Activated naive CD8-positive, alpha-beta T cell treated with anti-CD3 and anti-CD28 coated beads, Interleukin-2, amount 50 U/mL, for 24 hours (primary cell): ENCODE results near the gene SLC12A5.
A peak's percentile ranks its signal among the peaks of the same experiment; 100 is the strongest.
"Not testable (repeated sequence)": the region's sequence is repeated elsewhere in the genome, so short reads cannot be mapped to it uniquely, and the experiment has no call there.

Experiments used
- ATAC-seq: fragments of 150-1000 bp; cut with Tn5 transposase; one replicate; pipeline ENCODE4 v1.10.0; 2021
- DNase-seq: peaks from one replicate; pipeline ENCODE4 v3.0.0; 2021
- H3K27ac Mint-ChIP-seq: one replicate; pipeline ENCODE4 v1.8.0; 2021; ENCODE audit warnings: mild to moderate bottlenecking, mixed read lengths
- H3K27me3 Mint-ChIP-seq: one replicate; pipeline ENCODE4 v1.8.0; 2021; ENCODE audit warnings: mixed read lengths
- H3K36me3 Mint-ChIP-seq: one replicate; pipeline ENCODE4 v1.8.0; 2021; ENCODE audit warnings: low read depth, mixed read lengths
- H3K4me1 Mint-ChIP-seq: one replicate; pipeline ENCODE4 v1.8.0; 2021; ENCODE audit warnings: mixed read lengths
- H3K4me3 Mint-ChIP-seq: one replicate; pipeline ENCODE4 v1.8.0; 2021; ENCODE audit warnings: mild to moderate bottlenecking, moderate library complexity, mixed read lengths
- H3K9me3 Mint-ChIP-seq: one replicate; pipeline ENCODE4 v1.8.0; 2021; ENCODE audit warnings: mixed read lengths

SLC12A5 gene

GRCh38 chr20:46081074-46081473 lies 52.1 kb downstream of the SLC12A5 start:
- Mint-ChIP-seq H3K4me3 (no peak overlapping the region), H3K27ac (no peak overlapping the region), H3K4me1 (peaks cover 44% of the 10 kb centered on the region), H3K27me3 (no peaks in the 10 kb centered on the region), H3K36me3 (peaks cover 9% of the 10 kb centered on the region), H3K9me3 (no peaks in the 10 kb centered on the region)
- DNase-seq (no peak), ATAC-seq (no peak)

- DNase-seq (no peak), ATAC-seq (no peak)
- Mint-ChIP-seq H3K4me1 (peaks cover 65% of the 10 kb centered on the region), H3K27me3 (no peaks in the 10 kb centered on the region), H3K36me3 (peaks cover 11% of the 10 kb centered on the region), H3K4me3 (no peak overlapping the region), H3K27ac (no peak overlapping the region), H3K9me3 (no peaks in the 10 kb centered on the region)
Measured at GRCh38 chr20:46083101-46083500, 54.1 kb downstream of the SLC12A5 start.

GRCh38 chr20:46083531-46084061 lies 54.6 kb downstream of the SLC12A5 start:
- ATAC-seq (no peak), DNase-seq (no peak)
- Mint-ChIP-seq H3K27ac (no peak overlapping the region), H3K9me3 (no peaks in the 10 kb centered on the region), H3K4me1 (peaks cover 70% of the 10 kb centered on the region), H3K36me3 (peaks cover 13% of the 10 kb centered on the region), H3K27me3 (no peaks in the 10 kb centered on the region), H3K4me3 (no peak overlapping the region)

- Mint-ChIP-seq H3K27ac (no peak overlapping the region), H3K36me3 (peaks cover 8% of the 10 kb centered on the region), H3K4me3 (no peak overlapping the region), H3K4me1 (peaks cover 71% of the 10 kb centered on the region), H3K27me3 (no peaks in the 10 kb centered on the region), H3K9me3 (no peaks in the 10 kb centered on the region)
- no peak for ATAC-seq
- DNase-seq, result no peak
Measured at GRCh38 chr20:46084805-46085178, 55.8 kb downstream of the SLC12A5 start.

- H3K27ac Mint-ChIP-seq, result no peak overlapping the region
- DNase-seq, result no peak
Measured at GRCh38 chr20:46085179-46085851, 56.3 kb downstream of the SLC12A5 start.

GRCh38 chr20:46087161-46087560 lies 58.1 kb downstream of the SLC12A5 start:
- ATAC-seq, result no peak
- no peak overlapping the region for H3K27ac Mint-ChIP-seq
- no peaks in the 10 kb centered on the region for H3K9me3 Mint-ChIP-seq
- peaks cover 74% of the 10 kb centered on the region for H3K4me1 Mint-ChIP-seq
- H3K27me3 Mint-ChIP-seq, result no peaks in the 10 kb centered on the region
- H3K4me3 Mint-ChIP-seq, result peak overlapping the region; percentile 41
- H3K36me3 Mint-ChIP-seq, result peaks cover 8% of the 10 kb centered on the region
- DNase-seq, result no peak

More at GRCh38 chr20:46085179-46085851, 56.3 kb downstream of the SLC12A5 start:
- Mint-ChIP-seq H3K27me3 (no peaks in the 10 kb centered on the region), H3K4me1 (peaks cover 76% of the 10 kb centered on the region), H3K36me3 (peaks cover 8% of the 10 kb centered on the region), H3K9me3 (no peaks in the 10 kb centered on the region), H3K4me3 (no peak overlapping the region)
- ATAC-seq, result no peak

DNA sequence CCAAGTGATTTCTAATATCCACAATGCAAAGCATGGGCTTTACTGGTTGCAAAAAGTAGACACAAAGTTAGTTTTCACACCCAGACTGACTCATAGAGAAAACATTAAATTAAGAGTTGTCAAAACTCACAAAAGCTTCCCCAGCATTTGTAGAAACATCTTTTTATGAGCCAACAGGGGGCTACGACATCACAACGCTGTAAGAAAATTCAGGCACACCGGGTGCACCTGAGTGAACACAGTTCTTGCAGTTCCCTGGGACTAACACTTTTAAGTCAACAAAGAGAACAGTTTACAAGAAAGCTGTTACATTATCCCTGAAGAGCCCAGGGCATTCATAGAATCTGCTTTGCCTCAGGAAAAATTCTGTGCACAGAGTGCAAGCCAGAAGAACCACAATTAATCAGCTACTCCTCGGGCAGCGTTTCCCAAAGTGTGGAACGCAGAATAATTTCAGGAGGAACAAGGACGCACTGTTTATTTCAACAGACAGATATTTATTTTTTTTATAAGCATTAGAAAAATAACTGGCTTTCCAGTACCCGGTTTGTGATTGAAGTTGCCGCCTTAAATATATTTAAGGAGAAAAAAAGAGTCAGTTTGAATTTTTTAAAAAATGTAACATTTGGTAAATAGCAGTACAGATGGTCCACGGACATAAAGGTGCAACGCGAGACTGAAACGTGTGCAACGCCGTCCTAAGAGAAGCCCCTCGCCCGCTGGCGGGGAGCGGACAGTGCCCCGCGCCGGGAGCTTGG lies 59.6 kb downstream of the SLC12A5 start:
- Mint-ChIP-seq H3K9me3 (no peaks in the 10 kb centered on the region), H3K36me3 (peaks cover 8% of the 10 kb centered on the region), H3K4me3 (peak overlapping the region; percentile 90), H3K4me1 (peaks cover 64% of the 10 kb centered on the region), H3K27ac (peak overlapping the region; percentile 87), H3K27me3 (no peaks in the 10 kb centered on the region)
- no peak for ATAC-seq
- no peak for DNase-seq

- Mint-ChIP-seq H3K4me3 (peak overlapping the region; percentile 90), H3K27ac (peak overlapping the region; percentile 87), H3K27me3 (no peaks in the 10 kb centered on the region), H3K9me3 (no peaks in the 10 kb centered on the region), H3K36me3 (peaks cover 8% of the 10 kb centered on the region), H3K4me1 (peaks cover 60% of the 10 kb centered on the region)
- DNase-seq, result peak; percentile 73
- ATAC-seq, result peak; percentile 44
Measured at GRCh38 chr20:46089167-46089416, 60.1 kb downstream of the SLC12A5 start.

- H3K4me1 Mint-ChIP-seq, result peaks cover 54% of the 10 kb centered on the region
- ATAC-seq (peak; percentile 88), DNase-seq (peak; percentile 94)
- peaks cover 7% of the 10 kb centered on the region for H3K36me3 Mint-ChIP-seq
- no peaks in the 10 kb centered on the region for H3K27me3 Mint-ChIP-seq
- H3K9me3 Mint-ChIP-seq, result no peaks in the 10 kb centered on the region
- peak within 1 kb of the TSS; percentile 87 for H3K27ac Mint-ChIP-seq
- peak within 1 kb of the TSS; percentile 90 for H3K4me3 Mint-ChIP-seq
Measured at GRCh38 chr20:46089417-46090388, 60.7 kb downstream of the SLC12A5 start, which contains the start of gene NCOA5. NCOA5 (minus strand) TSS chr20:46089962; CDS start chr20:46079424, 10,538 bp downstream.

GRCh38 chr20:46091622-46092535 lies 62.9 kb downstream of the SLC12A5 start:
- not testable (repeated sequence) for H3K9me3 Mint-ChIP-seq, DNase-seq, H3K36me3 Mint-ChIP-seq, ATAC-seq, H3K27me3 Mint-ChIP-seq, H3K27ac Mint-ChIP-seq, H3K4me3 Mint-ChIP-seq
- peaks cover 32% of the 10 kb centered on the region for H3K4me1 Mint-ChIP-seq

GRCh38 chr20:46093531-46093930 lies 64.5 kb downstream of the SLC12A5 start:
- Mint-ChIP-seq H3K36me3 (peaks cover 2% of the 10 kb centered on the region), H3K9me3 (no peaks in the 10 kb centered on the region), H3K4me1 (peaks cover 16% of the 10 kb centered on the region), H3K4me3 (no peak overlapping the region), H3K27ac (no peak overlapping the region), H3K27me3 (peaks cover 11% of the 10 kb centered on the region)
- DNase-seq (no peak), ATAC-seq (no peak)

DNA sequence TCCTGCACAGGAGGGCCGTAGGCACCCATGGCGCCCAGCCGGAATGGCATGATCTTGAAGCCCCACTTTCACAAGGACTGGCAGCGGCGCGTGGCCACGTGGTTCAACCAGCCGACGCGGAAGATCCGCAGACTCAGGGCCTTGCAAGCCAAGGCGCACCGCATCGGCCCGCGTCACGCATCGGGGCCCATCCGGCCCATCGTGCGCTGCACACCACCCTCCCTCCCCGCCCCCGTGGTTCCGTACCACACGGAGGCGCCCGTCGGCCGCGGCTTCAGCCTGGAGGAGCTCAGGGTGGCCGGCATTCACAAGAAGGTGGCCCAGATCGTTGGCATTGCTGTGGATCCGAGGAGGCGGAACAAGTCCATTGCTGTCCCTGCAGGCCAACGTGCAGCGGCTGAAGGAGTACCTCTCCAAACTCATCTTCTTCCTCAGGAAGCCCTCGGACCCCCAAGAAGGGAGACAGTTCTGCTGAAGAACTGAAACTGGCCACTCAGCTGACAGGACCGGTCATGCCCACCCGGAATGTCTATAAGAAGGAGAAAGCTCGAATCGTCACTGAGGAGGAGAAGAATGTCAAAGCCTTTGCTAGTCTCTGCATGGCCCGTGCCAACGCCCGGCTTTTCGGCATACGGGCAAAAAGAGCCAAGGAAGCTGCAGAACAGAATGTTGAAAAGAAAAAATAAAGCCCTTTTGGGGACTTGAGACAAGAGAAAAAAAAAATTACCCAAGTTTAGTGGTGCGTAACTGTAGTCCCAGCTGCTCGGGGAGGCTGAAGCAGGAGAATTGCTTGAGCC lies 70.7 kb downstream of the SLC12A5 start:
- Mint-ChIP-seq H3K4me3 (no peak overlapping the region), H3K27me3 (peaks cover 45% of the 10 kb centered on the region), H3K4me1 (peaks cover 3% of the 10 kb centered on the region), H3K9me3 (peaks cover 3% of the 10 kb centered on the region), H3K36me3 (no peaks in the 10 kb centered on the region), H3K27ac (no peak overlapping the region)
- no peak for ATAC-seq
- DNase-seq, result peak; percentile 23

DNA sequence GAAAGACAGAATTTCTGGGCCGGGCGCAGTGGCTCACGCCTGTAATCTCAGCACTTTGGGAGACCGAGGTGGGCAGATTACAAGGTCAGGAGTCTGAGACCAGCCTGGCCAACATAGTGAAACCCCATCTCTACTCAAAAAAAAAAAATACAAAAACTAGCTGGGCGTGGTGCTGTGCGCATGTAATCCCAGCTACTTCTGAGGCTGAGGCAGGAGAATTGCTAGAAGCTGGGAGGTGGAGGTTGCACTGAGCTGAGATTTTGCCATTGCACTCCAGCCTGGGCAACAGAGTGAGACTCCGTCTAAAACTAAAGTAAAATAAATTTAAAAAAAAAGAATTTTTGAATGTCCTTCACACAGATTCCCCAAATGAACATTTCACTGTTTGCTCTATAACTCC lies 71.4 kb downstream of the SLC12A5 start:
- not testable (repeated sequence) for ATAC-seq, H3K4me3 Mint-ChIP-seq, H3K9me3 Mint-ChIP-seq, H3K4me1 Mint-ChIP-seq, H3K36me3 Mint-ChIP-seq, H3K27ac Mint-ChIP-seq, DNase-seq
- H3K27me3 Mint-ChIP-seq, result peaks cover 49% of the 10 kb centered on the region
